HG03097 (cell line): ENCODE results near the gene VAT1L.

Experiments used
- ATAC-seq: cut with Tn5 transposase; IDR thresholded peaks from one replicate; pipeline ENCODE4 v1.9.1; 2021; ENCODE audit not compliant: unreplicated experiment, low FRiP score

VAT1L gene

DNA sequence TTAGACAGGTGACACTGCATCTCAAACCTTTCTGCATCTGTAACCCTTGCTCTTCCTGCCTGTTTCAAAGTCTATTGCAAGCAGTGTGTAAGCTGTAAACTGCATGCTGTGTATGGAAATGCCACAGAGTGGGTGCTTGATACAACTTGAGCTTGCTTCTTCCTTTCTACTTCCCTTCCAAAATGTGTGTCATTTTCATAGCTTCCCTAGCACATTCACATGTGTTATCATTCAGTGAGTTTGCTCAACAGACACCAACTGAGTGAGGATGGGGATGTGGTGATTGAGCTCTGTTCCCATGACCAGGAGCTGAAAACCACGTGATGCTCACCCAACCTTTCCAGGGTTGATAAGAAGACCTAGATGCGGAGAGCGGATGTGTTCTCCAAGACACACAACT, 111.1 kb downstream of the VAT1L start:
- ATAC-seq = no peak

DNA sequence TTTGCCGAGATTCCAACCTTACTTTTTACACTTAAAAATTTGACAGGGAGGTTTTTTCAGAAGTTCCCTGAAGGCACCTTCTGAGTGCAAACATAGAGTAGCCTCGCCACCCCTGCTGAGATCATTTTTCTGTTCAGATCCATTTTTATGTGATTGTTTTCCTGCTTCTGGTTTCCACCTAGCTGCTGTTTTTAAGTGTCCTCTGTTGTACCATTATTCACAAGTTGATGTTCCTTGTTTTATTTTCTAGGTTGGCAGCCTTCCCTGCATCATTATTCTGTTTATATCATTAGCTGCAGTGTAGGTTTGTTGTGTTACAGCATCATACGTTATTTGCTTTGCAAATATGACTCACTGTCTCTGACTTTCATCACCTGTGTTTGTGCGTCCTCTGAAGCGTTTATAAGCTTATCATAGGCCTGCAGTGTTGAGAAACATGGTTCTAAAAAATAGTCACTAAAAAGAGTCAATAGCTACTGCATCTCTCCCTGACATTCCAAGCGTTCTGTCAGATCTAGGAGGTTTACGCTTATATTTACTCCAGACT, 117.1 kb downstream of the VAT1L start:
- no peak for ATAC-seq

GRCh38 chr16:77910021-77910420, 121.7 kb downstream of the VAT1L start:
- no peak for ATAC-seq

GRCh38 chr16:77912617-77913016, 124.3 kb downstream of the VAT1L start:
- ATAC-seq = no peak

GRCh38 chr16:77913738-77914253, 125.4 kb downstream of the VAT1L start:
- ATAC-seq = no peak

DNA sequence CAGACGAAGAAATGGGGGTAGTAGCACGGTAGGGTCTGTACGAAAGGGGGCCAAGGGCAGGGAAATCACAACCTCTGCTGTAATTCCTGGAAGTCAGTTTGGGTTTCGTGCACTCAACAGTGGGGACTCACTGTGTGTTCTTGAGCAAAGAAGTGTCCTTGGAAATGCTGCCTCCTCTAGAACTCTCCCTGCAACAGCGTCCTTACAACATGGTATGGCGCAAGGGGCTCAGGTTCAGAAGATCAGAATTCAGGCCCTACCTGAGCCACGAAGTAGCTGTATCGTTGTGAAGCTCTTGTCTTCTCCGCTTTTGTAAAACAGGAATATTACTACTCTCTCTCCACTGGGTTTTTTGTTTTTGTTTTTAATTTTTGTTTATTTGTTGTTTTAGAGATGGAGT, 127.7 kb downstream of the VAT1L start:
- ATAC-seq = no peak

DNA sequence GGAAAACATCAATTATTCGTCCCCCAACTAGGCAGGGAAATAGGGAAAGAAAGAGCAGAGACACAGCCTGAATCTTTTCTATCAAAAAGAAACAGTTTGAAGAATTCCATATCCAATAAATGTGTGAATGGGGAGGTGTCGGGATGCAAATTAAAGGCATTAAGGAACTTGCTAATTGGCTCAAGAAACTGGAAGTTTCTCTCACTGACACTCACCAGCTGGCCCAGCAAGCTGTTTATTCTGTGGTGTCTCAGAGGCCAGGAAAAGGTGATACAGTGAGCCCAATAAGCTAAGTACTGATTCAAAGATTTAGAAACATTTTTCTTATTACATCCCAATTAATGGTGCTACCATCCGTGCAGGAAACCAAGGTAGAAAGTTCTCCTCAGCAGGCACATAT, 129.6 kb downstream of the VAT1L start:
- ATAC-seq = no peak

DNA sequence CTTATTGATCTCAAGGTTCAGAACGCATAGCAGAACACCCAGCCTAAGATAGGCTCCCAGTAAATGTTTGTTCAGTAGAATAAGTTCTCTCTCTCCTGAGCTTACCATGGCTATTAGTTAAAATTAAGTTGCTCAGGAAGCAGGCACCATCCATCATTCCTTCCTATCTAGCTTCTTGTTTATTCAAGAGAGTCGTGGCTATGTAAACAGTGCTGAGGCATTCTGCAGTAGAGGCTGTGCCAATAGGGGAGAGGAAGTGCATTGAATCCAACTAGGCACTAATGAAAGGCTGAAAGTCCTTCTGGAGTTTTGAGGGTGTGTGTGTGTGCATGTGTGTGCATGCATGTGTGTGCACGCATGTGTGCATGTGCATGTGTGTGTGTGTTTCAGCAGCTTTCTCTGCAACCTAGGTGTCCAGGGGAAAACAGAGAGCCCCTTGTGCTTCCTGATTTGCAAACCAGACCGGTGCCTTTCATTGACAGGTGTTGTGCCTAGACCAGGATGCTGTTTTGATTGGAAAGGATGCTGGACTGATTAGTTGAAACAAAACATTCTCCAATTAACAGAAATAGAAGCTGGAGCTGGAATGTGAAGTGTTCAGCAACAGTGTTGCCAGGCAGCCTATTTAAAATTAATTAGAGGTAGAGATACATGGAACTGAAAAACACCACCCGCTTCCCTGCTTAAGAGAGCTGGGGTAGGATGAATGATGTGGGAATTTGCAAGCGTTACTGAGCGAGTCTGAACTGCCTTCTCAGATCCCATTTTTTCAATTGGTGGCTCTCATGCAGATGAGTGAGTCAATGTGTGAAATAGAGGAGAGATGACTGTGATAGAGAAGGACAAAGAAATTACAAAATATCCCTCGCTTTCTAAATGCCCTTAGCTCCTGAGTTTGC, 130.7 kb downstream of the VAT1L start:
- no peak for ATAC-seq

- ATAC-seq = no peak
Observed at GRCh38 chr16:77919761-77920415, 131.5 kb downstream of the VAT1L start.

- no peak for ATAC-seq
Observed at GRCh38 chr16:77920984-77921383, 132.6 kb downstream of the VAT1L start.

DNA sequence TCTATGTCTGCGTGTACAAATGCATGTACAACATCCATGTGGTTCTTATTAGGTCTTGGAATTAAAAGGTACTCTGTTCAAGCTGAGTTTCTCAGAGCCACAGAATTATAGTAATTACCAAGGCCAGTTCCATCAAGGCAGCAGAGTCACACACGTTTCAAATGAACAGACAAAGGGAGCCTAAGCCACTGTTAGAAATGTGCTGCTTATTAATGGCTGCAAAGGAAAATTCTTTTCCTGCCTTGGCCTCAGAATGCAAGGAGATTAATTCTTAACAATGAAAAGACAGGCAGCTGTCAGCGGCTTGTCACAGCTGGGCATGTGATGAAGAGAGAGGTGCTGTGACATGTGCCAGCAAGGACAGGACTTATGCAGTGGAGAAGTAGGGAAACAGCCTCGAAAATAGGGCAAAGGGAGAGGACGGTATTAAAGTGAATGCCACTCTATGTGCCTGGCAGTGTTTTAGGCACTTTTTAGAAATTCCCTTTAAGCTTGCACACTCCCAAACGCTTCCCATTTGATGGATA, 133.9 kb downstream of the VAT1L start:
- ATAC-seq = no peak

DNA sequence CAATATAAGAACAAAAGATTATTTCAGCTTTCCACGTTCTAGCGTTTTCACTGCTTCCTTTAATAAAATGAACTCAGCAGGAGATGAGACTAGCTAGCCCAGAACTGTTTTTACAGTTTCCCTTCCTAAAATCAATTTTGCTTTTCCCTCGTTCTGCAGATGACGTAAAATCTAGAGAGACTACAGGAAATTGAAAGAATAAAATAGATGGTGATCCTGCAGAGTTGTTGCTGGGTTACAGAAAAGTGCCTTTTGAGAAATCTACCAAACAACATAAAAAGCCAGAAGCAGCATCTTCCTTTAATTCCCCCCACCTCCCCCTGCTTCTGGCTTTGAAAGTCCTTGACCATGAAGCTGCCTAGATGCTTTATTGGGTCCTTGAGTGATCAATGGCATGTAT, 137.2 kb downstream of the VAT1L start:
- no peak for ATAC-seq

DNA sequence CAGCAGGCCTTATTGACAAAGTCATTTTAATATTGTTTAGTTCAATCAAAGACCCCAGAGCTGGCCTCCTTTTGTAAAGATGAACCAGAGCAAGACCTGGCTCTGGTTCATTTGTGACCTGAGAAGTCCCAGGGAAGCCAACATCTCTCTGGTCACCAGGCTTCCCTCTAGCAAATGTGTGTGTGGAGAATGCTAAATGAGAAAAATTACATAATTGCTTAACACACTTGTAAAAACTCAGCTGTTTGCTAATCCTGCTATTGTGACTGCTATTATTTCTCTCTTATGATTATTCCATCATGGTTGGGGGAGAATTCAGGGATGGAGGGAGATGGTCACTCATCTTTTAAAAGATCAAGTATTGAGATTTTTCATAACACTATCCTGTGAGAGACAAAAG, 139.7 kb downstream of the VAT1L start:
- ATAC-seq = no peak

- no peak for ATAC-seq
Observed at GRCh38 chr16:77929004-77929403, 140.6 kb downstream of the VAT1L start.

GRCh38 chr16:77931058-77931457, 142.7 kb downstream of the VAT1L start:
- ATAC-seq = no peak

- no peak for ATAC-seq
Observed at GRCh38 chr16:77937473-77938149, 149.2 kb downstream of the VAT1L start.

DNA sequence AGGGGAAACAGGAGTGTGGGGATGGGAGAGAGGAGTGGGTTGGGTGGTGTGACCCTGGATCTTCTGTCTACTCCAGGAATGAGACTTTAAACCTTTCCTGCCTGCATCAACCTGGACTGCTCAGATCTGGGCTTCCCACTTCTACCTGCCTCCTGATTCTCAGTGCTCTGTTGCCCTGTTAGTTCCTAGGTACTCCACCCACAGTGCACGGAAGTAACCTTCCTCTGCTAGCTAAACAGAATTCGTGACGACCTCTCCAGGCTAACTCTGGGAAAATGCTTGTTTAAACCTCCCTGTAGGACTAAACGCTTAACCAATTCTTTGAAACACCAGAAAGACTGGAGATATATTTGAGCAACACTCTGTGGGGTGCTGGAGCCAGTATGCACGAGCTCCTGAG, 150.5 kb downstream of the VAT1L start:
- ATAC-seq = no peak

GRCh38 chr16:77939968-77940367, 151.6 kb downstream of the VAT1L start:
- ATAC-seq = no peak

DNA sequence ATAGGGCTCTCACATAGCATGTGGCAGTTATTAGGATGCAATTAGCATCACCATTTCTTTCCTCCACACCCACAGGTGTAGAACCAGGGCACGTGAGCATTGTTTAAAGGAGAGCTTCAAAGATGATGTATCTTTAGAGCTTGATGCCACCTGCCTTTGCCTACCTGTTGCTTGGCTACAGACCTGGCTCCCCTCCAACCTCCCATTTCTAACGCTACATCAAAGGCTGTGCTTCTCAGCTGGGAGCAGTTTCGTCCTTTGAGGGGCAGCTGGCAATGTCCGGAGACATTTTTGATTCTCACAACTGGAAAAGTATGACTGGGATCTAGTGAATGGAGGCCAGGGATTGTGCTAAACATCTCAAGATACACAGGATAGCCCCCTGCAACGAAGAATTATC, 155.4 kb downstream of the VAT1L start:
- ATAC-seq = no peak

- no peak for ATAC-seq
Observed at GRCh38 chr16:77944631-77945030, 156.3 kb downstream of the VAT1L start.

DNA sequence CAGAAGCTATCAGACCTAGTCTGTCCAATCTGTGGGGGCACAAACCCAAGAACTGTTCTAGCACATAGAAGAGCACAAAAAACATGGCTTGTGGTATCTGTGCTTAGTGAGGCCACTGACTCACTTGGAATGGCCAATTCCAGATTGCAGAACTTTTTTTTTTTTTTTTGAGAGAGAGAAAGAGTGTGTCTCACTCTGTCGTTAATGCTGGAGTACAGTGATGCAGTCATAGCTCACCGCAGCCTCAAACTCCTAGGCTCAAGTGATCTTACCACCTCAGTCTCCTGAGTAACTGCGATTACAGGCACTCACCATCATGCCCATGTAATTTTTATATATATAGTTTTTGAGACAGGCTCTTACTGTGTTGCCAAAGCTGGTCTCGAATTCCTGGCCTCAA, 156.8 kb downstream of the VAT1L start:
- no peak for ATAC-seq
